ENCODE results near the gene PSD2.

- TF ChIP-seq CTCF (IDR thresholded peaks at IDR 0.05) (no peak), POLR2AphosphoS5 (IDR thresholded peaks at IDR 0.05) (no peak), POLR2A (IDR thresholded peaks at IDR 0.05) (no peak)
Observed at GRCh38 chr5:139847091-139847490, 51.5 kb downstream of the PSD2 start.

Measured in sigmoid colon (tissue), 4 donors.